ENCODE data around the gene CACNA2D3.

Gene CACNA2D3

DNA sequence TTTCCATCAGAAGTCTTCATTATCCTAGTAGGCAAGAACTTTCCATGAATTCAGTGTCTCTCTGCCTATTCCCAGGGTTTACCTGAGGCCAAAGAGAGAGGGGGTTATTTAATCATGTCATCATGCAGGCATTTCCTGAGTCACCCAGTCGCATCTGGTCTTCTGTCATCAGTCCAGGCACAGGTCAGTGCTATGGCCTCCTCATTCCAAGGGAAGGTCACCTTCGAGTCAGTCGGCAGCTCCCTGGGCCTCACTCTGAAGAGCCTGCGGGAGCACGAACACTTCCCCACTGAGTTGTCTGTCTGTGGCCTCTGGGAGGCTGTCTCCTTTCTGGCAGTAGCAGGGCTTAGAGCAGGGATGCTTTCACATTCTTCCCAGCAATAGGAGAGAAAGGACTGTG lies 831.7 kb downstream of the CACNA2D3 start:
- no peak for TF ChIP-seq ZFX (IDR thresholded peaks at IDR 0.05; ENCODE audit: borderline replicate concordance)
- TF ChIP-seq, protein P1, sequence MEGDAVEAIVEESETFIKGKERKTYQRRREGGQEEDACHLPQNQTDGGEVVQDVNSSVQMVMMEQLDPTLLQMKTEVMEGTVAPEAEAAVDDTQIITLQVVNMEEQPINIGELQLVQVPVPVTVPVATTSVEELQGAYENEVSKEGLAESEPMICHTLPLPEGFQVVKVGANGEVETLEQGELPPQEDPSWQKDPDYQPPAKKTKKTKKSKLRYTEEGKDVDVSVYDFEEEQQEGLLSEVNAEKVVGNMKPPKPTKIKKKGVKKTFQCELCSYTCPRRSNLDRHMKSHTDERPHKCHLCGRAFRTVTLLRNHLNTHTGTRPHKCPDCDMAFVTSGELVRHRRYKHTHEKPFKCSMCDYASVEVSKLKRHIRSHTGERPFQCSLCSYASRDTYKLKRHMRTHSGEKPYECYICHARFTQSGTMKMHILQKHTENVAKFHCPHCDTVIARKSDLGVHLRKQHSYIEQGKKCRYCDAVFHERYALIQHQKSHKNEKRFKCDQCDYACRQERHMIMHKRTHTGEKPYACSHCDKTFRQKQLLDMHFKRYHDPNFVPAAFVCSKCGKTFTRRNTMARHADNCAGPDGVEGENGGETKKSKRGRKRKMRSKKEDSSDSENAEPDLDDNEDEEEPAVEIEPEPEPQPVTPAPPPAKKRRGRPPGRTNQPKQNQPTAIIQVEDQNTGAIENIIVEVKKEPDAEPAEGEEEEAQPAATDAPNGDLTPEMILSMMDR (IDR thresholded peaks at IDR 0.05), result no peak
- H3K27ac ChIP-seq, result no peak overlapping the region

DNA sequence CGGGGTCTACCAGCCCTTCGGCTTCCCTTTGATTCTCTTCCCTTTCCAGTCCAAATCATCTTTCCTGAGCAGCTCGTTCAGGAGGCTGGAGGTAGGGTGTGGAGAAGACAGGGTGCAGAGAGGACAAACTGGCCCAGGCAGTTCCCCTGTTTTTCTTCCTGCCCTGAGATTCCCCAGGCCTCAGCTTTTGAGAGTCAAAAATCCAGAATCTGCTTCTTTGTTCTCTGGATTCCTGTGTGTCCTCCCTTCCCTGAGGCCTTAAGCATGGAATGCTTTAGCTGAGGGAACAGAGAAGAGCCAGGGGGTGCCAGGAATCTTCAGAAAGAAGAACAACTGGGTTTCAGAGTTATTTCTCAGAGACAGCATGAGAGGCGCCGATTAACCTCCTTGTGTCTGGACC lies 832.2 kb downstream of the CACNA2D3 start:
- no peak overlapping the region for H3K27ac ChIP-seq
- TF ChIP-seq, protein P1 (IDR thresholded peaks at IDR 0.05), result no peak
- no peak for TF ChIP-seq ZFX (IDR thresholded peaks at IDR 0.05; ENCODE audit: borderline replicate concordance)

DNA sequence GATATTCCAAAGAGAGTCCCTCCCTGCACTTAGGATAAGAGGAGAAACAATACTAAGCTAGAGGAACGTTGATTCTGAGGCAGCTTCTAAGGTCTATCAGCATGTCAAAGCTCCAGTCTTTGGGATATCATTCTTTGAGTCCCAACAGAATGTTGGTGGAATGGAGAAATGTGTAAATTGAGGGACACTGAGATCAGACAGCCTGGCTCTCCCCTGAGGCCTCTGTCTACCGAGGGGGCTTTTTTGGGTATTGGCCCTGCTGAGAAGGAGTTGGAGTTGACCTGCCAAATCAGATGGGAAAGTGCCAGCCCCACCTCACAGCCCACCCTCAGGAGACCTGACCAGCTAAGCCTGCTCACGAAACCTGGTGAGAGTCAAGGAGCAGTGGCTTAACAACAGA lies 833.1 kb downstream of the CACNA2D3 start:
- TF ChIP-seq ZFX (IDR thresholded peaks at IDR 0.05; ENCODE audit: borderline replicate concordance), result no peak
- TF ChIP-seq, protein P1 (IDR thresholded peaks at IDR 0.05), result no peak
- no peak overlapping the region for H3K27ac ChIP-seq

DNA sequence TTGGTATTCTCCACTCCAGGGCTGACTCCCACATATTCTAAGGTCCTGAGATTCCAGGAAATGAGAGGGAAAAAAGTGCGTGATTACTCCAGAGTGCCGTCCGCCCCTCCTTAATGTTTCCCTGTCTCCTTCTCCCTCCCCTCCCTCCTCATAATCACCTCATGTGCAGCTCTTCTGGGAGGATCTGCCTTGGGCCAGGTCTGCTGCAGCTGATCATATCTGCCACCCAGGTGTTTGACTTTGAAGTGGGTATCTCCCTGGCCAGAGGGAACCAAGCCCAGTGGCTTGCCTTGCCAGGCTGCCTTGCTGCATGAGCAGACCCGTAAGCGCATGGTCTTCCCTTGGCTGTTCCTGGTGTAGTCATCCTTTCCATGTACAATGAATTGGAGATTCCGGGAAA lies 833.6 kb downstream of the CACNA2D3 start:
- H3K27ac ChIP-seq, result no peak overlapping the region

GRCh38 chr3:54957711-54958110 lies 835.4 kb downstream of the CACNA2D3 start:
- TF ChIP-seq, protein P1 (IDR thresholded peaks at IDR 0.05), result no peak
- TF ChIP-seq ZFX (IDR thresholded peaks at IDR 0.05; ENCODE audit: borderline replicate concordance), result no peak
- H3K27ac ChIP-seq, result no peak overlapping the region

More for the DNA sequence above, 833.6 kb downstream of the CACNA2D3 start:
- TF ChIP-seq, protein P1 (IDR thresholded peaks at IDR 0.05), result no peak

DNA sequence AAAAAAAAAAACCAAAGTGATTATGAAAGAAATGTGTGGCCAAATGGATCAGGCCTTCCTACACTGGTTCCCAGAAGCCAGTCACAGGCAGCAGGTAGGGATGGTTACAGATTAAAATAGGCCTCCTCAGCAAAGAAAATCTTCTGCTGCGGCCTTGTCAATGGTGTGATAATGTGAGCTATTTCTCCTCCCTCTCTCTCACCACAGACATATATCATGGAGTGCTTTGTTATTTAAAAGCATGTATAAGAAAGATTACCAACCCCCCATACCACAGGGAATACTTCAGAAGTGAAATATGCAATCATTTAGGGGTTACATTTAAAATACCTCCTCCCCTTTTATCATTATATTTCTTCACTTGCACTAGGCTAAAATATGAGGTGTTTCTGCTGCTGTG lies 837.7 kb downstream of the CACNA2D3 start:
- TF ChIP-seq ZFX (IDR thresholded peaks at IDR 0.05; ENCODE audit: borderline replicate concordance), result no peak
- TF ChIP-seq, protein P1 (IDR thresholded peaks at IDR 0.05), result no peak
- H3K27ac ChIP-seq, result no peak overlapping the region

DNA sequence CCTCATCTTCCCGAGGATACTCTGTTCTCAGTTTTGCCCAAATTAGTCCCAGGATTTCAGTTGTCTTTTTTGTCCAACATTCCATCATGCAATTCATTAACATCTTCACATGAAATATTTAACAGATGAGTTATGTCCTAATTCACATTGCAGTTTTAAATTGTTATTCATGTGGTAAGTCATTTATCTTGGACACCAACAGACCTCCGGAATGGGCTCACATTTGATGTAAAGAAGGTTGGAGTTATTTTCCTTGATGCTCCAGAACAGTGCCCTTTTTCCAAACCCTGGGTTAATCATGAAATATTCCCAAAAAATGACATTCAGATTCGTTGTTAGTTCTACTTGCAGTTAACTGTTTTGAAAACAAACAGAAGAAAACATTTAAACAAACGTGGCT lies 838.3 kb downstream of the CACNA2D3 start:
- TF ChIP-seq, protein P1 (IDR thresholded peaks at IDR 0.05), result no peak
- no peak for TF ChIP-seq ZFX (IDR thresholded peaks at IDR 0.05; ENCODE audit: borderline replicate concordance)
- H3K27ac ChIP-seq, result no peak overlapping the region
